Esophagus muscularis mucosa (tissue), 4 donors: ENCODE data around the gene PTPRN2.

ENCODE experiments used
- EP300 ChIP-seq: sonication (generic); formaldehyde crosslinking; IDR thresholded peaks from one replicate; pipeline ENCODE4 v1.6.1; 2017; ENCODE audit warnings: antibody characterized with exemption
- POLR2A ChIP-seq: fragments of 450-650 bp; IDR thresholded peaks from one replicate; pipeline ENCODE4 v1.6.1; 2017; ENCODE audit warnings: antibody characterized with exemption, moderate library complexity, mild to moderate bottlenecking, low read depth
- POLR2AphosphoS5 ChIP-seq, 2 donors: sonication (generic); formaldehyde crosslinking; IDR thresholded peaks; one replicate each; pipeline ENCODE4 v1.6.1; 2017; ENCODE audit warnings: antibody characterized with exemption in 2 of 2
- TF ChIP-seq, protein P1 (sequence below), 3 experiments: fragments of 200-600 bp in 2 of 3; fragments of 450-650 bp in 1 of 3; sonication (generic) in 2 of 3; IDR thresholded peaks; one replicate each; pipeline ENCODE4 v1.5.1; 2017 to 2019; ENCODE audit warnings: antibody characterized with exemption in 3 of 3, mild to moderate bottlenecking in 2 of 3, moderate library complexity in 1 of 3

DNA sequence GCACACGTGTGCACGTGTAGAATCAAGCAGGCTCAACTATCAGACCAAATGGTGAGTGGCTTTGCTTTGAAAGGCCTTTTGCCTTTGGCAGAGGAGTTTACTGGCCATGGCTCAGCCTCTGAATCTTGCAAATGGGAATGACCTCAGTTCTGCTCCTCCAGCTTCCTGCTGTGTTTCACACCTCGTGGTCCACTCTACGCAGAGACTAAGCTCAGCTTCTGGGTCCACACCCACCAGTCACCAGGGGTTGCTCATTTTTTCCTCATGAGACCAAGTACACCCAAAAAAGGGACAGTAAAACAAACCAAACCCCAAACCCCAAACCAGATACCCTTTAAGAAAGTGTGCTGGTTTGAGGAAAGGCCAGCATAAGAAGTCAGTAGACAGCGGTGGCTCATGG, 1014.4 kb downstream of the PTPRN2 start:
- TF ChIP-seq, protein P1, sequence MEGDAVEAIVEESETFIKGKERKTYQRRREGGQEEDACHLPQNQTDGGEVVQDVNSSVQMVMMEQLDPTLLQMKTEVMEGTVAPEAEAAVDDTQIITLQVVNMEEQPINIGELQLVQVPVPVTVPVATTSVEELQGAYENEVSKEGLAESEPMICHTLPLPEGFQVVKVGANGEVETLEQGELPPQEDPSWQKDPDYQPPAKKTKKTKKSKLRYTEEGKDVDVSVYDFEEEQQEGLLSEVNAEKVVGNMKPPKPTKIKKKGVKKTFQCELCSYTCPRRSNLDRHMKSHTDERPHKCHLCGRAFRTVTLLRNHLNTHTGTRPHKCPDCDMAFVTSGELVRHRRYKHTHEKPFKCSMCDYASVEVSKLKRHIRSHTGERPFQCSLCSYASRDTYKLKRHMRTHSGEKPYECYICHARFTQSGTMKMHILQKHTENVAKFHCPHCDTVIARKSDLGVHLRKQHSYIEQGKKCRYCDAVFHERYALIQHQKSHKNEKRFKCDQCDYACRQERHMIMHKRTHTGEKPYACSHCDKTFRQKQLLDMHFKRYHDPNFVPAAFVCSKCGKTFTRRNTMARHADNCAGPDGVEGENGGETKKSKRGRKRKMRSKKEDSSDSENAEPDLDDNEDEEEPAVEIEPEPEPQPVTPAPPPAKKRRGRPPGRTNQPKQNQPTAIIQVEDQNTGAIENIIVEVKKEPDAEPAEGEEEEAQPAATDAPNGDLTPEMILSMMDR (IDR thresholded peaks at IDR 0.05) = no peak
- TF ChIP-seq POLR2A = no peak
- no peak for TF ChIP-seq POLR2AphosphoS5 (IDR thresholded peaks at IDR 0.05)
- TF ChIP-seq EP300 = no peak
